H9 (cell line): ENCODE measurements around the gene FAM9C. TPM values are rescaled to one million over a fixed set of nuclear protein-coding genes. Genes with fewer than 3 reads are reported as not detected.

Experiments used
- DNase-seq: peaks from one replicate; pipeline ENCODE4 v3.0.0-alpha.2; 2017
- H2AFZ ChIP-seq: one replicate; pipeline ENCODE4 v1.6.1; 2013; ENCODE audit warnings: mild to moderate bottlenecking, low read length, control low read depth, moderate library complexity
- H2AK5ac ChIP-seq: 2 replicates; pipeline ENCODE4 v1.6.1; 2013; ENCODE audit warnings: low read length, control low read depth, mixed read lengths; ENCODE audit not compliant: insufficient read length
- H2BK120ac ChIP-seq: one replicate; pipeline ENCODE4 v1.6.1; 2013; ENCODE audit warnings: low read depth, mild to moderate bottlenecking, low read length, control low read depth, inconsistent platforms; ENCODE audit not compliant: poor library complexity, severe bottlenecking
- H2BK12ac ChIP-seq: 2 replicates; pipeline ENCODE4 v1.6.1; 2013; ENCODE audit warnings: low read length, control low read depth, mixed read lengths, low read depth; ENCODE audit not compliant: insufficient read length
- H2BK15ac ChIP-seq: 2 replicates; pipeline ENCODE4 v1.6.1; 2013; ENCODE audit warnings: low read depth, low read length, control low read depth
- H2BK20ac ChIP-seq: one replicate; pipeline ENCODE4 v1.6.1; 2013; ENCODE audit warnings: low read depth, mild to moderate bottlenecking, low read length, control low read depth, inconsistent platforms; ENCODE audit not compliant: poor library complexity, severe bottlenecking
- H2BK5ac ChIP-seq: 2 replicates; pipeline ENCODE4 v1.6.1; 2013; ENCODE audit warnings: low read length, control low read depth, mixed read lengths; ENCODE audit not compliant: insufficient read length
- H3K14ac ChIP-seq: 2 replicates; pipeline ENCODE4 v1.6.1; 2013; ENCODE audit warnings: low read length, control low read depth; ENCODE audit not compliant: insufficient read depth
- H3K18ac ChIP-seq: 2 replicates; pipeline ENCODE4 v1.6.1; 2013; ENCODE audit warnings: low read depth, mild to moderate bottlenecking, mixed read lengths, low read length, control low read depth; ENCODE audit not compliant: insufficient read length
- H3K23ac ChIP-seq: 2 replicates; pipeline ENCODE4 v1.6.1; 2013; ENCODE audit warnings: low read length, control low read depth, mixed read lengths, low read depth; ENCODE audit not compliant: insufficient read length
- H3K23me2 ChIP-seq: 2 replicates; pipeline ENCODE4 v1.6.1; 2013; ENCODE audit warnings: low read depth, mild to moderate bottlenecking, mixed read lengths, low read length, control low read depth; ENCODE audit not compliant: insufficient read length, poor library complexity, severe bottlenecking
- H3K27ac ChIP-seq: 2 replicates; pipeline ENCODE4 v1.5.1; 2013; ENCODE audit warnings: low read length, control low read depth, mixed read lengths, low read depth; ENCODE audit not compliant: insufficient read length
- H3K27me3 ChIP-seq: 2 replicates; pipeline ENCODE4 v1.6.1; 2013; ENCODE audit warnings: low read length, control low read depth, inconsistent platforms; ENCODE audit not compliant: insufficient read depth
- H3K4ac ChIP-seq: 2 replicates; pipeline ENCODE4 v1.6.1; 2013; ENCODE audit warnings: low read depth, mild to moderate bottlenecking, control low read depth, inconsistent platforms, low read length, moderate library complexity
- H3K4me1 ChIP-seq: 2 replicates; pipeline ENCODE4 v1.6.1; 2013; ENCODE audit warnings: low read length, control low read depth, inconsistent platforms; ENCODE audit not compliant: insufficient read depth
- H3K4me2 ChIP-seq: 2 replicates; pipeline ENCODE4 v1.6.1; 2013; ENCODE audit warnings: low read length, control low read depth, mixed read lengths; ENCODE audit not compliant: insufficient read length, insufficient read depth
- H3K56ac ChIP-seq: 2 replicates; pipeline ENCODE4 v1.6.1; 2013; ENCODE audit warnings: low read depth, mild to moderate bottlenecking, mixed read lengths, low read length, control low read depth; ENCODE audit not compliant: insufficient read length
- H3K79me1 ChIP-seq: 2 replicates; pipeline ENCODE4 v1.6.1; 2013; ENCODE audit warnings: low read depth, mild to moderate bottlenecking, moderate library complexity, low read length, control low read depth, inconsistent platforms; ENCODE audit not compliant: insufficient read depth, poor library complexity, severe bottlenecking
- H3K79me2 ChIP-seq: 2 replicates; pipeline ENCODE4 v1.6.1; 2013; ENCODE audit warnings: low read length, control low read depth, inconsistent platforms; ENCODE audit not compliant: insufficient read depth
- H3K9ac ChIP-seq: 2 replicates; pipeline ENCODE4 v1.6.1; 2013; ENCODE audit warnings: low read length, control low read depth, mixed read lengths; ENCODE audit not compliant: insufficient read length; ENCODE audit errors: extremely low read depth
- H3K9me3 ChIP-seq: one replicate; pipeline ENCODE4 v1.6.1; 2013; ENCODE audit warnings: low read depth, low read length, inconsistent platforms; ENCODE audit not compliant: control insufficient read depth
- H3T11ph ChIP-seq: one replicate; pipeline ENCODE4 v1.6.1; 2013; ENCODE audit warnings: mild to moderate bottlenecking, low read length, control low read depth, inconsistent platforms
- H4K20me1 ChIP-seq: one replicate; pipeline ENCODE4 v1.6.1; 2013; ENCODE audit not compliant: control insufficient read depth, insufficient read length, insufficient read depth
- H4K5ac ChIP-seq: 2 replicates; pipeline ENCODE4 v1.6.1; 2013; ENCODE audit warnings: low read depth, mild to moderate bottlenecking, mixed read lengths, low read length, control low read depth; ENCODE audit not compliant: insufficient read length
- H4K8ac ChIP-seq: replicated peaks from 2 replicates; pipeline ENCODE4 v1.6.1; 2013; ENCODE audit warnings: low read length, control low read depth, mixed read lengths, low read depth; ENCODE audit not compliant: insufficient read length
- H4K91ac ChIP-seq: 2 replicates; pipeline ENCODE4 v1.6.1; 2013; ENCODE audit warnings: low read depth, mild to moderate bottlenecking, moderate library complexity, mixed read lengths, low read length, control low read depth; ENCODE audit not compliant: insufficient read length
- H3K27ac Mint-ChIP-seq, 3 experiments: 2 replicates in 2 of 3; 3 replicates in 1 of 3; pipeline ENCODE4 v1.8.0; 2020 to 2021; ENCODE audit warnings: mixed read lengths in 3 of 3, mild to moderate bottlenecking in 1 of 3, moderate library complexity in 1 of 3
- H3K27me3 Mint-ChIP-seq: 2 replicates; pipeline ENCODE4 v1.8.0; 2021; ENCODE audit warnings: low read depth, mild to moderate bottlenecking, moderate library complexity, mixed read lengths
- H3K36me3 Mint-ChIP-seq, 3 experiments: 2 replicates in 2 of 3; 3 replicates in 1 of 3; pipeline ENCODE4 v1.8.0; 2020 to 2021; ENCODE audit warnings: low read depth in 3 of 3, mixed read lengths in 3 of 3; ENCODE audit not compliant: insufficient read depth in 1 of 3
- H3K4me1 Mint-ChIP-seq, 2 experiments: 2 replicates each; pipeline ENCODE4 v1.8.0; 2020; ENCODE audit warnings: mixed read lengths in 2 of 2
- H3K4me3 Mint-ChIP-seq, 2 experiments: 2 replicates in 1 of 2; 3 replicates in 1 of 2; pipeline ENCODE4 v1.8.0; 2020 to 2021; ENCODE audit warnings: mild to moderate bottlenecking in 2 of 2, mixed read lengths in 2 of 2, moderate library complexity in 1 of 2
- H3K9me3 Mint-ChIP-seq, 2 experiments: 2 replicates in 1 of 2; 3 replicates in 1 of 2; pipeline ENCODE4 v1.8.0; 2020; ENCODE audit warnings: mild to moderate bottlenecking in 2 of 2, mixed read lengths in 2 of 2, moderate library complexity in 1 of 2
- CTCF ChIP-seq: fragments of 200-600 bp; sonication (generic); conservative IDR thresholded peaks from 3 replicates; pipeline ENCODE4 v1.8.0; 2021; ENCODE audit warnings: antibody characterized with exemption, mild to moderate bottlenecking
- WGBS: extraction: QIAGEN DNeasy Blood & Tissue Kit; methylation state at CpG from one replicate; pipeline ENCODE4 v1.1.7; 2013; ENCODE audit warnings: missing lambda C conversion rate, low lambda C conversion rate, mixed read lengths; ENCODE audit not compliant: insufficient read length; ENCODE audit errors: extremely low coverage; 5-methylcytosine and 5-hydroxymethylcytosine counted together
- total RNA-seq: library from RNA; stranded (reverse); gene quantifications from 2 replicates; pipeline ENCODE4 v1.2.1, GENCODE V29; 2021

FAM9C gene
- total RNA-seq, 1 experiment from 2014 or later: not detected

DNA sequence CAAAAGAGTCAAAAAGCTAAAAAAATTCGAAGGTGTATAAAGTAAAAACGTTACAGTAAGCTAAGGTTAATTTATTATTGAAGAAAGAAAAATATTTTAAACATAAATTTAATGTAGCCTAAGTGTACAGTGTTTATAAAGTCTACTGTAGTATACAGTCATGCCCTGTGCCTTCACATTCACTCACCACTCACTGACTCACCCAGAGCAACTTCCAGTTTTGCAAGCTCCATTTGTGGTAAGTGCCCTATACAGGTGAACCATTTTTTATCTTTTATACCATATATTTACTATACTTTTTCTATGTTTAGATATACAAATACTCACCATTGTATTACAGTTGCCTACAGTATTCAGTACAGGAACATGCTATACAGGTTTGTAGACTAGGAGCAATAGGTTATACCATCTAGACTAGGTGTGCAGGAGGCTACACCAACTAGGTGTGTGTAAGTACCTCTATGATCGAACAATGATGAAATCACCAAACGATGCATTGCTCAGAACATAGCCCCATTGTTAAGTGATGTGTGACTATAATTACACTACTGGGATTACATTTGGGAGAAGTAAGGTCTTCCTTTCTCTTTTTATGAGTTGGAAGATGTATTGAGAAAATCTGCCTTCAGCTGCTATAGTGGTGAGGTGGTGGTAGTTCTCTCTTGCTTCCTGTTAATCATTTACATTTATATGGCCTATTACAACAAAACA lies 42.3 kb downstream of the FAM9C start:
- Histone ChIP-seq H3K4ac (no peak overlapping the region), H3K79me2 (no peaks in the 10 kb centered on the region), H3K23me2 (no peaks in the 10 kb centered on the region), H3K79me1 (no peaks in the 10 kb centered on the region), H4K5ac (no peak overlapping the region), H3K27ac (no peak overlapping the region), H2BK12ac (no peak overlapping the region), H3K4me2 (no peak overlapping the region), H2AK5ac (no peak overlapping the region), H4K91ac (no peak overlapping the region), H4K8ac (no peak overlapping the region), H3K23ac (no peak overlapping the region), H3K9ac (no peak overlapping the region), H2BK15ac (no peak overlapping the region), H2AFZ (no peak overlapping the region), H2BK20ac (no peak overlapping the region), H3K9me3 (no peaks in the 10 kb centered on the region), H3K56ac (no peak overlapping the region), H2BK120ac (no peak overlapping the region), H2BK5ac (no peak overlapping the region), H3K14ac (no peak overlapping the region), H3K18ac (no peak overlapping the region), H3T11ph (no peak overlapping the region), H4K20me1 (no peaks in the 10 kb centered on the region), H3K27me3 (no peaks in the 10 kb centered on the region), H3K4me1 (peaks cover 2% of the 10 kb centered on the region; the same call in 1 of the 2 replicates)
- Mint-ChIP-seq H3K4me3 (no peak overlapping the region), H3K27me3 (no peaks in the 10 kb centered on the region), H3K36me3 (peaks cover 0 to 2% (median 0%) of the 10 kb centered on the region in 3 experiments; a peak in 2 of 7 replicates), H3K4me1 (peaks cover 22 to 24% of the 10 kb centered on the region in 2 experiments), H3K27ac (no peak overlapping the region), H3K9me3 (peaks cover 49 to 63% of the 10 kb centered on the region in 2 experiments)
- DNase-seq: no peak
- no peak for TF ChIP-seq CTCF
- no CpG with 5 or more reads among the region's 4 CpGs for WGBS
